Osteoblast (primary cell): ENCODE data around the gene TSPAN1. TPM values are rescaled to one million over a fixed set of nuclear protein-coding genes. Genes with fewer than 3 reads are reported as not detected.
A peak's percentile ranks its signal among the peaks of the same experiment; 100 is the strongest.

Experiments used
- DNase-seq: peaks from one replicate; pipeline ENCODE4 v3.0.0; 2011; ENCODE audit warnings: low spot score, mixed read lengths; ENCODE audit not compliant: insufficient read length; ENCODE audit errors: missing footprints
- H2AFZ ChIP-seq: 2 replicates; pipeline ENCODE4 v1.6.0; 2011; ENCODE audit warnings: mild to moderate bottlenecking, low read length
- H3K27ac ChIP-seq: 2 replicates; pipeline ENCODE4 v1.5.1; 2011; ENCODE audit warnings: mild to moderate bottlenecking, low read depth, low read length, moderate library complexity
- H3K27me3 ChIP-seq: 2 replicates; pipeline ENCODE4 v1.6.0; 2012; ENCODE audit warnings: mild to moderate bottlenecking, control low read depth, inconsistent platforms, low read length, moderate library complexity; ENCODE audit not compliant: insufficient read depth
- H3K36me3 ChIP-seq: 2 replicates; pipeline ENCODE4 v1.5.1; 2011; ENCODE audit warnings: mild to moderate bottlenecking, low read length, control low read depth, moderate library complexity; ENCODE audit not compliant: insufficient read depth
- H3K4me1 ChIP-seq: 2 replicates; pipeline ENCODE4 v1.5.1; 2011; ENCODE audit warnings: mild to moderate bottlenecking, low read length, control low read depth, moderate library complexity; ENCODE audit not compliant: insufficient read depth
- H3K4me2 ChIP-seq: 2 replicates; pipeline ENCODE4 v1.6.0; 2011; ENCODE audit warnings: mild to moderate bottlenecking, low read length; ENCODE audit not compliant: insufficient read depth
- H3K4me3 ChIP-seq: fragments of 200-600 bp; sonication (generic); 3 replicates; pipeline ENCODE4 v1.5.1; 2012; ENCODE audit warnings: mild to moderate bottlenecking, low read length, inconsistent platforms; ENCODE audit not compliant: insufficient read depth
- H3K79me2 ChIP-seq: 2 replicates; pipeline ENCODE4 v1.6.0; 2012; ENCODE audit warnings: mild to moderate bottlenecking, low read length, control low read depth, inconsistent platforms; ENCODE audit not compliant: insufficient read depth
- H3K9me3 ChIP-seq: 2 replicates; pipeline ENCODE4 v1.5.1; 2011; ENCODE audit warnings: low read depth, low read length, control low read depth
- H4K20me1 ChIP-seq: 2 replicates; pipeline ENCODE4 v1.6.0; 2012; ENCODE audit warnings: mild to moderate bottlenecking, low read length, control low read depth; ENCODE audit not compliant: insufficient read depth
- total RNA-seq: library from RNA; depleted of rRNA; stranded (reverse); fragments of >200 nt; gene quantifications from 2 replicates; pipeline ENCODE4 v1.2.3, GENCODE V29; 2012
- TF ChIP-seq, protein P1 (sequence below): IDR thresholded peaks from 2 replicates; pipeline ENCODE4 v1.5.1; 2011; ENCODE audit warnings: mild to moderate bottlenecking, low read depth, low read length, moderate library complexity; ENCODE audit errors: extremely low read depth

TSPAN1 gene, protein sequence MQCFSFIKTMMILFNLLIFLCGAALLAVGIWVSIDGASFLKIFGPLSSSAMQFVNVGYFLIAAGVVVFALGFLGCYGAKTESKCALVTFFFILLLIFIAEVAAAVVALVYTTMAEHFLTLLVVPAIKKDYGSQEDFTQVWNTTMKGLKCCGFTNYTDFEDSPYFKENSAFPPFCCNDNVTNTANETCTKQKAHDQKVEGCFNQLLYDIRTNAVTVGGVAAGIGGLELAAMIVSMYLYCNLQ
- total RNA-seq, result 0.59 and 1.1 TPM in 2 replicates

DNA sequence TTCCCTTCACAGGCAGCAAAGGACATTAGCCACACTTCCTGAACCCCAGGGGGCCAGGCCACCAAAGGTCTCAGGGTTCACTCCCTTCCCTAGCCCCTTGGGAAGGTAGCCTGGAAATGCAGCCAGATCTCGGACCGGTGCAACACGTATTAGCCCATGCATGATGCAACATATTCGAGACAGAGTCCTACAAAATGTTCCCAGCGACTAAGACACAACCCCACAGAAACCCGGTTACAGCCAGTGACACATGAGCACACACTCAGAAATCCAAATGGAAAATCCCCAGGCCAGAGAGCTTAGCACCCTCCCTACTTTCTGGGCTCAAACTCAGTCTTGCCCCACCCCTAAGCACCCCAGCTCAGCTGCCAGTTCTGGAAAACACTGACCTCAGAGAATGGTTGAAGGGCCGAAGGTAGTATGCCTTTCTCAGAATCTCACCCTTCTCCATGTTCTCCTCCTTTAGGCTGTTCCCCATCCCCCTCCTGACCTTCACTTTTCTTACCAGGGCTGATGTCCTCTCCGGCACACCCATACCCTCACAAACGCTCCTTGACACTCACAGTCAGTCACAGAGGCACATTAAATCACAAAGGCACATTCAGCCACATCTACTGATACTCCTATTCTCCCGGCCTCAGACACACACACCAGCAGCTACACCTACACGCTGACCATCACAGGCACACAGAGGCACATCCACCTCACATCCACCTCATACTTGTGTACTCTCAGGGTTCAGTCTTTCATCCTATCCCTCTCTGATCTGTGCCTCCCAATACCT is at the start of gene TSPAN1:
TSS of gene TSPAN1 (plus strand) at position 640 of the 784 bp plus-strand sequence. CDS start 6,021 bp downstream, outside the sequence.
- H2AFZ ChIP-seq, result peak within 1 kb of the TSS; percentile 11
- no peaks in the 10 kb centered on the region for H3K36me3 ChIP-seq
- H4K20me1 ChIP-seq, result no peaks in the 10 kb centered on the region
- no peak within 1 kb of the TSS for H3K27ac ChIP-seq
- no peak within 1 kb of the TSS for H3K4me2 ChIP-seq
- peaks cover 15% of the 10 kb centered on the region for H3K4me1 ChIP-seq
- peaks cover 2% of the 10 kb centered on the region for H3K27me3 ChIP-seq
- TF ChIP-seq, protein P1, sequence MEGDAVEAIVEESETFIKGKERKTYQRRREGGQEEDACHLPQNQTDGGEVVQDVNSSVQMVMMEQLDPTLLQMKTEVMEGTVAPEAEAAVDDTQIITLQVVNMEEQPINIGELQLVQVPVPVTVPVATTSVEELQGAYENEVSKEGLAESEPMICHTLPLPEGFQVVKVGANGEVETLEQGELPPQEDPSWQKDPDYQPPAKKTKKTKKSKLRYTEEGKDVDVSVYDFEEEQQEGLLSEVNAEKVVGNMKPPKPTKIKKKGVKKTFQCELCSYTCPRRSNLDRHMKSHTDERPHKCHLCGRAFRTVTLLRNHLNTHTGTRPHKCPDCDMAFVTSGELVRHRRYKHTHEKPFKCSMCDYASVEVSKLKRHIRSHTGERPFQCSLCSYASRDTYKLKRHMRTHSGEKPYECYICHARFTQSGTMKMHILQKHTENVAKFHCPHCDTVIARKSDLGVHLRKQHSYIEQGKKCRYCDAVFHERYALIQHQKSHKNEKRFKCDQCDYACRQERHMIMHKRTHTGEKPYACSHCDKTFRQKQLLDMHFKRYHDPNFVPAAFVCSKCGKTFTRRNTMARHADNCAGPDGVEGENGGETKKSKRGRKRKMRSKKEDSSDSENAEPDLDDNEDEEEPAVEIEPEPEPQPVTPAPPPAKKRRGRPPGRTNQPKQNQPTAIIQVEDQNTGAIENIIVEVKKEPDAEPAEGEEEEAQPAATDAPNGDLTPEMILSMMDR, result no peak
- no peaks in the 10 kb centered on the region for H3K9me3 ChIP-seq
- H3K79me2 ChIP-seq, result no peaks in the 10 kb centered on the region
- no peak within 1 kb of the TSS for H3K4me3 ChIP-seq
- peak; percentile 91 for DNase-seq

DNA sequence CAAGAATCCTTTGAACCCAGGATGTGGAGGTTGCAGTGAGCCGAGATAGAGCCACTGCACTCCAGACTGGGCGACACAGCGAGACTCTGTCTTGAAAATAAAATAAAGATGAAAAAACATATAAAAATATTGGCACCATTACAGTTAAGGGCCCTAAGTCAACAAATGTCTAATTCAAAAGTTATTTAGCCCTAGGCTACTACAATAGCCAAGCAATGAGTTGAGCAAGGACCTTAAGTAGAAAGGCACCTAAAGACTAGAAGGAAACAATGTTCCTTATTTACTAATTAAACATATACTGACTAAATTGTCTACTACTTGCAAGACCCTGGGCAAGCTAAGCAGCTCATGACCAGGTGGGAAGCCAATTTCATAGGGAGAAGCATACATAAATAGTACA is 46.5 kb upstream of the TSPAN1 start:
- H4K20me1 ChIP-seq, result no peaks in the 10 kb centered on the region
- DNase-seq, result no peak
- TF ChIP-seq, protein P1, result no peak
- no peak overlapping the region for H3K4me2 ChIP-seq
- H3K27me3 ChIP-seq, result no peaks in the 10 kb centered on the region
- H3K36me3 ChIP-seq, result no peaks in the 10 kb centered on the region
- H3K27ac ChIP-seq, result no peak overlapping the region
- H2AFZ ChIP-seq, result no peak overlapping the region
- H3K79me2 ChIP-seq, result peaks cover 16% of the 10 kb centered on the region
- H3K4me3 ChIP-seq, result no peak overlapping the region
- H3K4me1 ChIP-seq, result peaks cover 2% of the 10 kb centered on the region
- no peaks in the 10 kb centered on the region for H3K9me3 ChIP-seq

DNA sequence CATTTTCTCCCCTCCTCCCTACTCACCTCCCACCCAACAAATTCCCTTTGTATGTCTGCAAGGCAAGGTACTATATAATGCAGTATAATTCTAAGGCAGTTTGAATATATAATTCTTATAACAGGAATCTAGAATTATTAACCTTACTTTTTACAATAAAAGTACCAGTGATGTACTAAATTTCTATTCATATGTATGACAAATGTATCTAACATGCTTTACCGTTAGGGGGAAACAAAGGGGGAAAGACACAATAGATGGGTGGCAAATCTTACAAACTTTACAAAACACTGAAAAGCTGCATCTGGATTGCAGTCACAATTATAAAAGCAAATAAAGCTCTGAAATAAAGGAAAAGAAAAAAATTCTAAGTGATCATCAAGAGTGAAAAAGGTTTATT is 44.8 kb upstream of the TSPAN1 start:
- no peaks in the 10 kb centered on the region for H3K36me3 ChIP-seq
- H3K27me3 ChIP-seq, result no peaks in the 10 kb centered on the region
- no peaks in the 10 kb centered on the region for H3K9me3 ChIP-seq
- TF ChIP-seq, protein P1, result no peak
- H2AFZ ChIP-seq, result peak overlapping the region; percentile 56
- DNase-seq, result no peak
- H3K79me2 ChIP-seq, result peaks cover 16% of the 10 kb centered on the region
- H3K4me2 ChIP-seq, result peak overlapping the region; percentile 91
- H3K4me3 ChIP-seq, result peak overlapping the region; percentile 84
- peaks cover 19% of the 10 kb centered on the region for H3K4me1 ChIP-seq
- no peak overlapping the region for H3K27ac ChIP-seq
- H4K20me1 ChIP-seq, result no peaks in the 10 kb centered on the region

DNA sequence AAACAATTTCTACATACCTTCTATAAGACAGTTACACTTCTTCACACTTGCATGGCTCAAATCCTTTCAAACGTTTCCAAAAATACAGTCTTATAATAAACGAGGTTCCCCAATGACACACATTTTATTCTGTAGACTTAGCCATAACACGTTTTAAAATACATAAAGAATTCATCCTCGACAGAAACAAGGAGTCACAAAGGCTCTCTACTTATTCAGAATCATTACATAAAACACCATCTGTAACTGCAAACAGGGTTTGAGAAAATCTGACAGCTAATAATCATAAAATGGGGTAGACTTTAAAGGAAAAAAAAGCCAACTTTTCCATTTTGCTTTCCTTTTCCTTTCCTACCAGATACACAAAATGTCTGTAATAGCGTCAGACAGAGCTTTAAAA is 44.3 kb upstream of the TSPAN1 start:
- peak overlapping the region; percentile 91 for H3K4me2 ChIP-seq
- peaks cover 23% of the 10 kb centered on the region for H3K4me1 ChIP-seq
- no peaks in the 10 kb centered on the region for H3K27me3 ChIP-seq
- H3K36me3 ChIP-seq, result no peaks in the 10 kb centered on the region
- H3K27ac ChIP-seq, result peak overlapping the region; percentile 48
- H3K9me3 ChIP-seq, result no peaks in the 10 kb centered on the region
- peaks cover 16% of the 10 kb centered on the region for H3K79me2 ChIP-seq
- TF ChIP-seq, protein P1, result no peak
- peak overlapping the region; percentile 84 for H3K4me3 ChIP-seq
- no peaks in the 10 kb centered on the region for H4K20me1 ChIP-seq
- no peak for DNase-seq
- peak overlapping the region; percentile 56 for H2AFZ ChIP-seq
